Measurements from ENCODE around the gene USP5. TPM values are rescaled to one million over a fixed set of nuclear protein-coding genes. Genes with fewer than 3 reads are reported as not detected.

USP5 gene
- total and polyA plus RNA-seq, 2 donors (not counting 3 experiments of a cell fraction or from before 2014, with no cell fraction given): 68.9 to 135 TPM

GRCh38 chr12:6822426-6823135, 29.4 kb upstream of the USP5 start:
- no peaks in the 10 kb centered on the region for H3K9me1 ChIP-seq (replicated peaks; ENCODE audit: control insufficient read depth, extremely low read depth, insufficient read depth, low read length)
- peak overlapping the region; percentile 39 for H3K4me2 ChIP-seq (ENCODE audit: insufficient read depth, low read length)
- H3K36me3 ChIP-seq (ENCODE audit: control insufficient read depth in 2 of 2, extremely low read depth in 1 of 2, insufficient read depth in 2 of 2, low read length in 2 of 2): no peaks in the 10 kb centered on the region
- no peak for FAIRE-seq
- DNase-seq (ENCODE audit: low read depth, low spot score): no peak
- TF ChIP-seq CTCF (IDR thresholded peaks at IDR 0.05; ENCODE audit: extremely low read depth in 1 of 2, insufficient read depth in 1 of 2, low read depth in 1 of 2, low read length in 2 of 2) (no peak), JUN (IDR thresholded peaks at IDR 0.05; ENCODE audit: borderline replicate concordance, insufficient read depth, insufficient read length, low read depth) (no peak), FOS (IDR thresholded peaks at IDR 0.05; ENCODE audit: borderline replicate concordance, insufficient read depth, low read length) (no peak), GATA2 (IDR thresholded peaks at IDR 0.05; ENCODE audit: insufficient read depth, insufficient read length, low read depth, low read length) (no peak), POLR2A (IDR thresholded peaks at IDR 0.05; ENCODE audit: low read depth, low read length) (no peak), MYC (IDR thresholded peaks at IDR 0.05; ENCODE audit: low read depth, low read length) (no peak), POLR2AphosphoS5 (IDR thresholded peaks at IDR 0.05; ENCODE audit: insufficient read depth, low read depth, low read length) (no peak), EZH2 (IDR thresholded peaks at IDR 0.05; ENCODE audit: borderline replicate concordance, low read depth, low read length, severe bottlenecking) (no peak), MAX (IDR thresholded peaks at IDR 0.05; ENCODE audit: insufficient read depth, insufficient read length) (no peak)
- BruUV-seq (replicated peaks): no TSS peak
- H3K4me3 ChIP-seq (replicated peaks in 1 of 3; ENCODE audit: insufficient read depth in 1 of 3, low read depth in 1 of 3, low read length in 3 of 3): no peak overlapping the region
- H3K27me3 ChIP-seq (ENCODE audit: control insufficient read depth in 2 of 2, insufficient read depth in 2 of 2, low read length in 2 of 2): peaks cover 3% of the 10 kb centered on the region in 2 experiments
- no peaks in the 10 kb centered on the region for H3K79me2 ChIP-seq (ENCODE audit: control insufficient read depth, insufficient read depth, low read length)
- H3K27ac ChIP-seq (ENCODE audit: insufficient read depth, low read depth, low read length): no peak overlapping the region
- ChIA-PET CTCF (interaction anchor here (2.5 to 12.0 kb wide), 2 partner anchors 69 to 204 kb away, joined by 5 to 148 read pairs; partner anchors contain the start of gene MLF2), POLR2A (interaction anchor here (1.7 kb wide), 1 partner anchor 56 kb away, joined by 15 read pairs; the partner anchor contains the start of gene PTMS)
- H3K9ac ChIP-seq (replicated peaks; ENCODE audit: extremely low read depth, insufficient read depth, low read length): no peak overlapping the region
- no peaks in the 10 kb centered on the region for H4K20me1 ChIP-seq (replicated peaks; ENCODE audit: control insufficient read depth, extremely low read depth, insufficient read depth, low read length)
- no peak overlapping the region for H2AFZ ChIP-seq (ENCODE audit: low read depth, low read length)
- no peaks in the 10 kb centered on the region for H3K9me3 ChIP-seq (replicated peaks; ENCODE audit: control insufficient read depth, insufficient read depth, low read length)
- dilution Hi-C loops (cut with MboI; ENCODE audit: extremely low pct_ligation_motif_present, low sequenced_read_pairs) (no loop called here), intact Hi-C loops (cut with micrococcal nuclease) (no loop called here)
- H3K4me1 ChIP-seq (ENCODE audit: control insufficient read depth, extremely low read depth, insufficient read depth, low read length): peaks cover 23% of the 10 kb centered on the region
